IMR-90 (cell line): ENCODE data around the gene PXDC1. TPM values are rescaled to one million over a fixed set of nuclear protein-coding genes. Genes with fewer than 3 reads are reported as not detected.

Source experiments
- ATAC-seq: fragments of 200-7000 bp; cut with Tn5 transposase; 2 replicates; pipeline ENCODE4 v1.9.1; 2020; ENCODE audit warnings: low read depth, mild to moderate bottlenecking, moderate library complexity
- BruUV-seq: library from RNA; stranded (reverse); fragments of 400-500 nt; replicated peaks from 2 replicates; lab custom pipeline; 2021; lab: Mats Ljungman, UMichigan
- CTCF ChIA-PET: fragments of 300-600 bp; formaldehyde crosslinking; extraction: SDS; loops from one replicate; lab custom pipeline; 2021; ENCODE audit warnings: antibody characterized with exemption; lab: Yijun Ruan, JAX
- POLR2A ChIA-PET: fragments of 300-600 bp; sonication (Branson Sonifier 250); formaldehyde crosslinking; loops from one replicate; lab custom pipeline; 2022; ENCODE audit warnings: antibody characterized with exemption; ENCODE audit not compliant: unreplicated experiment; lab: Charles Lee
- DNase-seq: peaks from one replicate; pipeline ENCODE4 v3.0.0; 2013
- H2AFZ ChIP-seq: replicated peaks from 2 replicates; pipeline ENCODE3; 2013; ENCODE audit warnings: low read length, mild to moderate bottlenecking; ENCODE audit not compliant: poor library complexity
- H2AK5ac ChIP-seq: 2 replicates; pipeline ENCODE4 v1.6.1; 2013; ENCODE audit warnings: low read depth, low read length, inconsistent platforms
- H2AK9ac ChIP-seq: replicated peaks from 2 replicates; pipeline ENCODE3; 2013; ENCODE audit warnings: mild to moderate bottlenecking, low read depth, low read length, moderate library complexity; ENCODE audit not compliant: poor library complexity
- H2BK120ac ChIP-seq: 2 replicates; pipeline ENCODE4 v1.6.1; 2013; ENCODE audit warnings: low read depth, low read length, inconsistent platforms
- H2BK15ac ChIP-seq: 3 replicates; pipeline ENCODE4 v1.6.1; 2013; ENCODE audit warnings: low read depth, low read length, inconsistent platforms
- H2BK20ac ChIP-seq: 2 replicates; pipeline ENCODE4 v1.6.1; 2013; ENCODE audit warnings: low read depth, mild to moderate bottlenecking, inconsistent platforms, low read length, moderate library complexity
- H2BK5ac ChIP-seq: 2 replicates; pipeline ENCODE4 v1.6.1; 2013; ENCODE audit warnings: mild to moderate bottlenecking, low read depth, low read length, inconsistent platforms; ENCODE audit not compliant: poor library complexity, severe bottlenecking
- H3K14ac ChIP-seq: replicated peaks from 2 replicates; pipeline ENCODE4 v1.6.1; 2013; ENCODE audit warnings: low read depth, low read length, inconsistent platforms
- H3K18ac ChIP-seq: 2 replicates; pipeline ENCODE4 v1.6.1; 2013; ENCODE audit warnings: low read depth, low read length, control low read depth
- H3K23ac ChIP-seq: 2 replicates; pipeline ENCODE4 v1.6.1; 2013; ENCODE audit warnings: low read depth, low read length, inconsistent platforms
- H3K27ac ChIP-seq: 2 replicates; pipeline ENCODE4 v1.5.1; 2013; ENCODE audit warnings: mild to moderate bottlenecking, control low read depth, low read length; ENCODE audit not compliant: insufficient read depth
- H3K27me3 ChIP-seq: 2 replicates; pipeline ENCODE4 v1.6.1; 2013; ENCODE audit warnings: low read length; ENCODE audit not compliant: control insufficient read depth, insufficient read depth
- H3K36me3 ChIP-seq: 2 replicates; pipeline ENCODE4 v1.6.1; 2013; ENCODE audit warnings: low read length, mixed read lengths; ENCODE audit not compliant: control insufficient read depth, insufficient read depth
- H3K4ac ChIP-seq: 2 replicates; pipeline ENCODE4 v1.6.1; 2013; ENCODE audit warnings: low read depth, low read length, inconsistent platforms
- H3K4me1 ChIP-seq: 2 replicates; pipeline ENCODE4 v1.6.1; 2013; ENCODE audit warnings: low read length, mixed read lengths; ENCODE audit not compliant: control insufficient read depth, insufficient read depth
- H3K4me2 ChIP-seq: 2 replicates; pipeline ENCODE4 v1.6.1; 2013; ENCODE audit warnings: low read depth, mild to moderate bottlenecking, control low read depth, low read length, moderate library complexity
- H3K4me3 ChIP-seq: 2 replicates; pipeline ENCODE4 v1.5.1; 2013; ENCODE audit warnings: low read depth, mild to moderate bottlenecking, control low read depth, low read length, moderate library complexity; ENCODE audit not compliant: insufficient read depth
- H3K56ac ChIP-seq: 2 replicates; pipeline ENCODE4 v1.6.1; 2013; ENCODE audit warnings: low read length, inconsistent platforms; ENCODE audit not compliant: insufficient read depth; ENCODE audit errors: extremely low read depth
- H3K79me1 ChIP-seq, 2 experiments: 2 replicates each; pipeline ENCODE4 v1.6.1; 2013; ENCODE audit warnings: low read length in 2 of 2, inconsistent platforms in 1 of 2, low read depth in 1 of 2
- H3K9ac ChIP-seq: 2 replicates; pipeline ENCODE4 v1.6.1; 2013; ENCODE audit warnings: low read depth, low read length, control low read depth
- H3K9me1 ChIP-seq: 2 replicates; pipeline ENCODE4 v1.6.1; 2013; ENCODE audit warnings: low read length, inconsistent platforms; ENCODE audit not compliant: insufficient read depth
- H3K9me3 ChIP-seq: 2 replicates; pipeline ENCODE4 v1.6.1; 2013; ENCODE audit warnings: low read length; ENCODE audit not compliant: control insufficient read depth, insufficient read depth
- H4K20me1 ChIP-seq: 2 replicates; pipeline ENCODE4 v1.6.1; 2013; ENCODE audit warnings: low read length, inconsistent platforms; ENCODE audit not compliant: insufficient read depth
- H4K5ac ChIP-seq: 2 replicates; pipeline ENCODE4 v1.6.1; 2013; ENCODE audit warnings: mild to moderate bottlenecking, low read depth, low read length, control low read depth
- H4K8ac ChIP-seq, 2 experiments: 2 replicates each; pipeline ENCODE4 v1.6.1; 2013; ENCODE audit warnings: low read depth in 2 of 2, low read length in 2 of 2, control low read depth in 1 of 2, inconsistent platforms in 1 of 2
- H4K91ac ChIP-seq: 2 replicates; pipeline ENCODE4 v1.6.1; 2013; ENCODE audit warnings: low read depth, low read length, inconsistent platforms; ENCODE audit not compliant: insufficient read depth
- BHLHE40 ChIP-seq: fragments of 150-350 bp; IDR thresholded peaks from 2 replicates; pipeline ENCODE4 v1.6.1; 2016; ENCODE audit warnings: mild to moderate bottlenecking, low read depth, low read length
- CEBPB ChIP-seq: IDR thresholded peaks from 2 replicates; pipeline ENCODE4 v1.6.1; 2012; ENCODE audit warnings: low read depth, low read length, improper control_type of control experiment
- CHD1 ChIP-seq: IDR thresholded peaks from 2 replicates; pipeline ENCODE4 v1.6.1; 2012; ENCODE audit warnings: low read depth, low read length, improper control_type of control experiment
- CTCF ChIP-seq: conservative IDR thresholded peaks from 2 replicates; pipeline ENCODE4 v1.5.1; 2012; ENCODE audit warnings: mild to moderate bottlenecking, low read depth, low read length, improper control_type of control experiment
- ELK1 ChIP-seq: fragments of 150-350 bp; IDR thresholded peaks from 2 replicates; pipeline ENCODE4 v1.6.1; 2016; ENCODE audit warnings: low read depth, mild to moderate bottlenecking, low read length, moderate library complexity, borderline replicate concordance
- FOS ChIP-seq: fragments of 150-350 bp; IDR thresholded peaks from 2 replicates; pipeline ENCODE4 v1.6.1; 2016; ENCODE audit warnings: low read depth, low read length
- MAFK ChIP-seq: IDR thresholded peaks from 2 replicates; pipeline ENCODE4 v1.6.1; 2012; ENCODE audit warnings: low read depth, low read length, improper control_type of control experiment
- MAZ ChIP-seq: IDR thresholded peaks from 2 replicates; pipeline ENCODE4 v1.6.1; 2012; ENCODE audit warnings: low read depth, mild to moderate bottlenecking, low read length, improper control_type of control experiment, moderate library complexity, borderline replicate concordance
- MXI1 ChIP-seq: IDR thresholded peaks from 2 replicates; pipeline ENCODE4 v1.6.1; 2012; ENCODE audit warnings: low read depth, mild to moderate bottlenecking, low read length, moderate library complexity, borderline replicate concordance
- NFE2L2 ChIP-seq: fragments of 150-350 bp; IDR thresholded peaks from 2 replicates; pipeline ENCODE4 v1.6.1; 2016; ENCODE audit warnings: low read depth, mild to moderate bottlenecking, low read length
- POLR2A ChIP-seq: IDR thresholded peaks from 2 replicates; pipeline ENCODE4 v1.6.1; 2012; ENCODE audit warnings: mild to moderate bottlenecking, low read depth, low read length
- RAD21 ChIP-seq: IDR thresholded peaks from 2 replicates; pipeline ENCODE4 v1.6.1; 2012; ENCODE audit warnings: low read length, improper control_type of control experiment
- RCOR1 ChIP-seq: IDR thresholded peaks from 2 replicates; pipeline ENCODE4 v1.6.1; 2012; ENCODE audit warnings: mild to moderate bottlenecking, low read length, improper control_type of control experiment; ENCODE audit not compliant: insufficient replicate concordance
- RFX5 ChIP-seq: IDR thresholded peaks from 2 replicates; pipeline ENCODE4 v1.8.0; 2012; ENCODE audit warnings: low read depth, mild to moderate bottlenecking, low read length, moderate library complexity
- SMC3 ChIP-seq: fragments of 150-350 bp; IDR thresholded peaks from 2 replicates; pipeline ENCODE4 v1.6.1; 2016; ENCODE audit warnings: low read depth, mild to moderate bottlenecking, antibody characterized with exemption, low read length, moderate library complexity
- USF2 ChIP-seq: fragments of 150-350 bp; IDR thresholded peaks from 2 replicates; pipeline ENCODE4 v1.6.1; 2017; ENCODE audit warnings: mild to moderate bottlenecking, antibody characterized with exemption, low read length, low read depth
- WGBS, 2 experiments: methylation state at CpG; one replicate each; pipeline versions ENCODE4 v1.1.5 to v1.1.7; 2013; ENCODE audit warnings: missing lambda C conversion rate in 2 of 2; ENCODE audit not compliant: insufficient read length in 1 of 2; ENCODE audit errors: extremely low coverage in 2 of 2; 5-methylcytosine and 5-hydroxymethylcytosine counted together
- dilution Hi-C: fragments of 300-500 bp; cut with HindIII; formaldehyde crosslinking; loops from one replicate; pipeline ENCODE4 v1.14.3; 2018; ENCODE audit warnings: low sequenced_read_pairs; ENCODE audit not compliant: unreplicated experiment
- in situ Hi-C: fragments of 300-500 bp; cut with MboI; formaldehyde crosslinking; loops from 3 replicates; pipeline ENCODE4 v1.14.3; 2019; ENCODE audit warnings: low sequenced_read_pairs, inconsistent platforms, mixed read lengths
- intact Hi-C: fragments of 100-400 bp; cut with micrococcal nuclease; formaldehyde crosslinking; loops from 2 replicates; pipeline ENCODE4 v1.10.0; 2022
- polyA plus RNA-seq, 3 experiments: library from polyadenylated mRNA; depleted of rRNA; stranded (reverse); fragments of >200 nt; gene quantifications; 2 replicates each; pipeline ENCODE4 v1.2.3, GENCODE V29; 2012; ENCODE audit warnings: low replicate concordance in 1 of 3
- total RNA-seq: library from RNA; depleted of rRNA; stranded (reverse); fragments of >200 nt; gene quantifications from 2 replicates; pipeline ENCODE4 v1.2.3, GENCODE V29; 2012

The PXDC1 gene
- total and polyA plus RNA-seq, 2 of the 4 experiments (the other 2 are of a cell fraction) = 63.3 to 72.2 TPM

GRCh38 chr6:3776881-3777507 lies 25.5 kb upstream of the PXDC1 start:
- Histone ChIP-seq H2AK5ac (peak overlapping the region; percentile 71; the same call in 1 of the 2 replicates), H3K27me3 (no peaks in the 10 kb centered on the region), H3K9me3 (no peaks in the 10 kb centered on the region), H3K23ac (no peak overlapping the region), H3K9me1 (peaks cover 10% of the 10 kb centered on the region; the same call in 1 of the 2 replicates), H3K79me1 (no peaks in the 10 kb centered on the region; a peak in 1 of 4 replicates), H2BK5ac (peak overlapping the region; percentile 87), H3K36me3 (no peaks in the 10 kb centered on the region), H3K9ac (no peak overlapping the region), H3K14ac (peak overlapping the region; percentile 79; the same call in 1 of the 2 replicates), H2BK20ac (no peak overlapping the region; the same call in 1 of the 2 replicates), H2AFZ (peak overlapping the region; percentile 56), H3K56ac (no peak overlapping the region), H4K5ac (no peak overlapping the region), H4K8ac (no peak overlapping the region; a peak in 1 of 4 replicates), H3K4me2 (no peak overlapping the region), H4K20me1 (no peaks in the 10 kb centered on the region), H2AK9ac (peak overlapping the region; percentile 28), H3K4ac (no peak overlapping the region), H3K18ac (no peak overlapping the region), H4K91ac (no peak overlapping the region), H3K4me1 (no peaks in the 10 kb centered on the region), H2BK15ac (peak overlapping the region; percentile 44; the same call in 1 of the 3 replicates), H3K27ac (no peak overlapping the region), H3K4me3 (no peak overlapping the region), H2BK120ac (no peak overlapping the region)
- peak; percentile 21; the same call in 1 of the 2 replicates for ATAC-seq
- DNase-seq = no peak
- POLR2A ChIA-PET = no interaction called here
- dilution Hi-C loops = no loop called here
- no peak for TF ChIP-seq ELK1
- TF ChIP-seq RFX5 = no peak
- TF ChIP-seq CEBPB = no peak
- TF ChIP-seq USF2 = no peak
- no peak for TF ChIP-seq POLR2A
- TF ChIP-seq MAFK = no peak
- TF ChIP-seq CHD1 = no peak
- no peak for TF ChIP-seq BHLHE40
- TF ChIP-seq SMC3 = no peak
- TF ChIP-seq CTCF = no peak
- TF ChIP-seq MXI1 = no peak
- no peak for TF ChIP-seq RCOR1
- no peak for TF ChIP-seq RAD21
- TF ChIP-seq FOS = no peak
- TF ChIP-seq NFE2L2 = no peak
- TF ChIP-seq MAZ = no peak
- WGBS, 2 experiments = 80% methylated on average over 5 of the region's 6 CpGs; no CpG with 5 or more reads in 1 of the 2 experiments
- CTCF ChIA-PET = no interaction called here
- intact Hi-C loops = no loop called here
- BruUV-seq = no TSS peak
- in situ Hi-C loops = no loop called here
